ENCODE results near the gene E2F6. TPM values are rescaled to one million over a fixed set of nuclear protein-coding genes. Genes with fewer than 3 reads are reported as not detected.

Gene E2F6
- total and polyA plus RNA-seq, 2 of the 13 experiments (the other 11 are each of a cell fraction or from before 2014, with no cell fraction given) = 27.3 to 36.0 TPM

GRCh38 chr2:11482473-11483035, 16.6 kb upstream of the E2F6 start (continued):
- no peak for TF ChIP-seq AFF4 (CRISPR knock-in tag; IDR thresholded peaks at IDR 0.05)
- no peak for TF ChIP-seq GZF1 (CRISPR knock-in tag; IDR thresholded peaks at IDR 0.05)
- TF ChIP-seq NFKB2 (CRISPR knock-in tag; IDR thresholded peaks at IDR 0.05; ENCODE audit: borderline replicate concordance) = no peak
- no peak for TF ChIP-seq CEBPG (CRISPR knock-in tag; IDR thresholded peaks at IDR 0.05)
- no peak for TF ChIP-seq THAP7 (CRISPR knock-in tag; IDR thresholded peaks at IDR 0.05)
- no peak for TF ChIP-seq THYN1 (CRISPR knock-in tag; IDR thresholded peaks at IDR 0.05; ENCODE audit: borderline replicate concordance, low read depth)
- TF ChIP-seq PATZ1 (CRISPR knock-in tag; IDR thresholded peaks at IDR 0.05) = no peak; the same call in 1 of the 2 replicates
- TF ChIP-seq ZNF597 (CRISPR knock-in tag; IDR thresholded peaks at IDR 0.05) = no peak
- no peak for TF ChIP-seq ZNF280B (CRISPR knock-in tag; IDR thresholded peaks at IDR 0.05; ENCODE audit: borderline replicate concordance)
- TF ChIP-seq MAF1 (CRISPR knock-in tag; IDR thresholded peaks at IDR 0.05; ENCODE audit: borderline replicate concordance) = 0 out of 2 replicates have a peak, but pooled peaks have one; percentile 23
- TF ChIP-seq ESRRA (CRISPR knock-in tag; IDR thresholded peaks at IDR 0.05; ENCODE audit: low read depth) = no peak
- no peak for TF ChIP-seq TOE1 (CRISPR knock-in tag; IDR thresholded peaks at IDR 0.05)
- no peak for TF ChIP-seq IRF1 (CRISPR knock-in tag; IDR thresholded peaks at IDR 0.05; ENCODE audit: low read depth)
- TF ChIP-seq PITX1 (CRISPR knock-in tag; IDR thresholded peaks at IDR 0.05) = no peak
- no peak for TF ChIP-seq MIER3 (CRISPR knock-in tag; IDR thresholded peaks at IDR 0.05; ENCODE audit: borderline replicate concordance)

Data from HepG2 (cell line).